ENCODE results near the gene TKTL2.
A peak's percentile ranks its signal among the peaks of the same experiment; 100 is the strongest.

TKTL2 gene, protein sequence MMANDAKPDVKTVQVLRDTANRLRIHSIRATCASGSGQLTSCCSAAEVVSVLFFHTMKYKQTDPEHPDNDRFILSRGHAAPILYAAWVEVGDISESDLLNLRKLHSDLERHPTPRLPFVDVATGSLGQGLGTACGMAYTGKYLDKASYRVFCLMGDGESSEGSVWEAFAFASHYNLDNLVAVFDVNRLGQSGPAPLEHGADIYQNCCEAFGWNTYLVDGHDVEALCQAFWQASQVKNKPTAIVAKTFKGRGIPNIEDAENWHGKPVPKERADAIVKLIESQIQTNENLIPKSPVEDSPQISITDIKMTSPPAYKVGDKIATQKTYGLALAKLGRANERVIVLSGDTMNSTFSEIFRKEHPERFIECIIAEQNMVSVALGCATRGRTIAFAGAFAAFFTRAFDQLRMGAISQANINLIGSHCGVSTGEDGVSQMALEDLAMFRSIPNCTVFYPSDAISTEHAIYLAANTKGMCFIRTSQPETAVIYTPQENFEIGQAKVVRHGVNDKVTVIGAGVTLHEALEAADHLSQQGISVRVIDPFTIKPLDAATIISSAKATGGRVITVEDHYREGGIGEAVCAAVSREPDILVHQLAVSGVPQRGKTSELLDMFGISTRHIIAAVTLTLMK

DNA sequence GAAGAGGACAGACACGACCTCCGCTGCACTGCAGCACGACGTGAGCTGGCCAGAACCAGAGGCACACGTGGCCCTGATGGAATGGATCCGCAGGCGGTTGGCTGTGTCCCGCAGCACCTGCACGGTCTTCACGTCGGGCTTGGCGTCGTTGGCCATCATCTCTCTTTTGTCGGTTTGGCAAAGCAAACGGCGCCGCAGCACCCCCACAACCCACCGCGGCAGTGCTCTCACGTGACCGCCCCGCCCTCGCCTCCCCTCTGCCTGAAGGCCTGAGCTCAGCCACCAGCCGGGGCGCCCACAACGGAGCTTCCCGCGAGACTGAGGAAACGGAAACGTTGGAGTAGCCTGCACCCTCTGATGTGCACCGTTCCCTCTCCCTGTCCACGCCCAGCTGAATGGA is at the start of gene TKTL2:
TSS of gene TKTL2 (minus strand) at position 179 of the 400 bp plus-strand sequence. CDS start at position 159, 20 bp downstream.
- DNase-seq (ENCODE audit: low read depth, low spot score): no peak

DNA sequence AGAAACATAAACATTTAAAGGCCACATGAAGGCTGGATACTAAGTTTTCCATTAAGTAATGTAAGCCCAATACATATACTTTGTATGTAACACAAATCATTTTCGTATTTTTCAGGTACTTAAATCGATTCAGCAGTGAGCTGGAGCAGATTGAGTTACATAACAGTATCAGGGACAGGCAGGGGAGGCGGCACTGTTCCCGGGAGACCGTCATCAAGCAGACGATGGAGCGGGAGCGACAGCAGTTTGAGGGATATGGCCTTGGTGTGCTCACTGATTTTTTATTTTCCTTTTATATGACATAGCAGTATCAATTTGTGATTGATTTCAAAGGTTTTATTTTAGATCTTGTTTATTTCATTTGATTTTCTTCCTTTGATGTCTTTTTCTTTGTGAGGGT is 41.6 kb upstream of the TKTL2 start:
- no peak for DNase-seq (ENCODE audit: low read depth, low spot score)

DNA sequence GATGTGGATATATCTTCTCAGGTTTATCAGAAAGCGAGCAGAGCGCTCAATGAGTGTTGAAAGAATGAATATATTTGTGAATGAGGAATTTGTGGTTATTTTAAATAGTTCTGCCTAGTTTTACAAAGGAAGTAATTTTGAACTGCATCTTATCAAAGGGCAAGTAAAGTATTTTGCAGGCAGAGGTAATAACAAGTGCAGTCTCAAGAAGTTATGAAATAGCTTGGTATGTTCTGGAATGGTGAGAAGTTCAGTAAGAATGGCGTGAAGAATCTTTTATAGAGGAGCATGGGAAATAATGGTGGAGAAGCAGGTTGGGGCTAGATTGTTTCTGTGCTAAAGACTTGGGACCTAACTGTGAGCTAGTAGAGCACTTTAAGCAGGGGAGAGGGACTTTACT is 31.8 kb upstream of the TKTL2 start:
- no peak for DNase-seq (ENCODE audit: low read depth, low spot score)

DNA sequence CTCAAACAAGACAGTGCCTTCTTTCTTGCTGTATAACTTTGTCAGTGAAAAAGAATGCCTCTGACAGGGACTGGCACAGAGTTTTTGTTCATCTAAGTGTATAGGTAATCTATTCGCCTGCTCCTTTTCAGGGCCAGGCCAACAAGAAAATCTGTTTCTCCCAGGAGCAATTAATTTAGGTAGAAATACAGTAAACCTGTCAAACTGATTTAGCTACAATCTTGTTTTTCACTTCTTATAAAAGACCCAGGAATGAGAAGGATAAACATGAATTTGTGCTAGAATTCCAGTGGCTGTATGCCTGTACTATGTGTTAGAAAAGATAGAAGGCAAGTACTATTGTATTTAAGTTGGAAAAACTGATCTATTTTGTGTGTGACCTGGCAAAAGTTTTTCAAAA is 27.0 kb upstream of the TKTL2 start:
- no peak for DNase-seq (ENCODE audit: low read depth, low spot score)

DNA sequence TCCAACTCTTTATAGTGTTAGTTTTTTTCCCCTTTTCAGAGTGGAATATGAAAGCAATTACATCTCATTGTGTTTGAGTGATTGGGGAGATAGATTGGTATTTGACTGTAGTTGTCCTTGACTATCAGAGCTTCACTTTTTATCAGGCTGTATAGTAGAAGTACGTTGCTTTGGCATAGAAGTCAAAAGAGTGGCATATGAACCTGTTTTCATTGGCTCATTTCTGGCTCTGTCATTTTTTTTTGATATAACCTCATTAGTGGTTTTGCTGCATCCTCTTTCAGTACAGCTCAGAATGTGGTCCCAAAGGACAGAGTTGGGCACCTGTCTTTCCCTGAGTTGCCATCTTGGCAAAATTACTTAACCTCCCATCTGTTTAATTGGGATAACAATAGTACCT is 22.3 kb upstream of the TKTL2 start:
- no peak for DNase-seq (ENCODE audit: low read depth, low spot score)

DNA sequence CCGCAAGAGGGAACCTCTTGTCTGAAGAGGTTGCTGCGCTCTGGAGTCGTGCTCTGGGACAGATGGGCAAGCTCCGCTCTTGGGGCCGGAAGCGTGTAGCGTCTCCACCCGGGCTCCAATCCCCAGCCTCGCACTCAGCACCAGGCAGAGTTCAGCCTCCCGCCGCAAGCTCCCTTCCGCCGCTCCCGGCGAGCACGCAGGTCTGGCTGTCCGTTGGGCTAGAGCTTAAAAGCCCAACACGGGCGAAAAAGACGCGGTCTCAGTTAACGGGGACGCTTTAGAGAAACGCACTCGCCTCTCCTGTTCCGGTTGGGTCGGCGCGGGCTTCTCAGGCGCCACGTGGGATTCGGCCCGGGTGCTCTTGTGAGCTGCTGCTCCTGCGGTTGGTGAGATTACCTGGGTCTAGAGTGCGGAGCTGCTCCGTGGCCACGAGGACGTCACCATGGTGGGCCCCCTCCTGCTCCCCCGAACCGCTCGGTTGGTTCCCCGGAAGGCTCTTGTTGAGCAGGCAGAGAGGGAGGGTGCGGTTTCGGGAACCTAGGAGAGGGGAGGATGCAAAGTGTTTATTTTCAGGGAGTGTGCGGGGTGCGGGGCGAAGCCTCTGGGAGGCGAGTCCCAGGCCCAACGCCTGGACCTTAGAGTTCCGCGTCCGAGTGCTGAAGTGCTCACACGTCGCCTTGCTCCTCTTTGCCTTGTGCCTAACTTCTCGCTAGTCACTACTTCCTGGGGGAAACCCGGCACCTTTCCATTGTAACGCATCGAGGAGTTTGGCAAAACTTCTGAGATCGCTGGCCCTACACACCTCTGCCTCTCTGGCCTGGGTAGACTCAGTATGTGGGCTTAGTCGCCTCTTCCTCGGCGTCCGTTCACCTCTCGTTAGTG is 21.0 kb upstream of the TKTL2 start, which contains the start of gene TMA16:
TSS of gene TMA16 (plus strand) at position 331 of the 882 bp plus-strand sequence. CDS start at position 443, 112 bp downstream.
- peak; percentile 83 for DNase-seq (ENCODE audit: low read depth, low spot score)

DNA sequence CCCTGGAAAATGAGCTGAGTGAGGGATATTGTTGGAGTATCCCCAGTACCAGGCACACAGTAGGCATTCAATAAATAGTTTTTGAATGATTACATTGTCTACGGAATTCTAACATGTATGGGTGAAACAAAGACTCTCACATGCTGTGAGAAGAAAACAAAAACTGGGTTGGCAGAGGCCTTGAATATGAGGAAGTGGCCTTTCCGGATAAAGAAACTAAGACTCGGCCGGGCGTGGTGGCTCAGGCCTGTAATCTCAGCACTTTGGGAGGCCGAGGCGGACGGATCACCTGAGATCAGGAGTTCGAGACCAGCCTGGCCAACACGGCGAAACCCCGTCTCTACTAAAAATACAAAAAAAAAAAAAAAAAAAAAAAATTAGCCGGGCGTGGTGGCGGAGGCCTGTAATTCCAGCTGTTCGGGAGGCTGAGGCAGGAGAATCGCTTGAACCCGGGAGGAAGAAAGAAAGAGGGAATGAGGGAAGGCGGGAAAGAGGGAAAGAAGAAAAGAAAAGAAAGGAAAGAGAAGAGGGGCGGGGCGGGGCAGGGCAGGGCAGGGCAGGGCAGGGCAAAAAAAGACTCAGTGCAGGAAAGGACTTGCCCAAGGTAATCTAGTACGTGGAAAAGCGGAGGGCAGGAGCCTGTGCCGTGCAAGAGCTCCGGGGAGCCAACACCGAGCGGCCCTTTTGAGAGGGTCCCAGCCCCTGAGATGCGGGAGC is 20.2 kb upstream of the TKTL2 start:
- no peak for DNase-seq (ENCODE audit: low read depth, low spot score)

DNA sequence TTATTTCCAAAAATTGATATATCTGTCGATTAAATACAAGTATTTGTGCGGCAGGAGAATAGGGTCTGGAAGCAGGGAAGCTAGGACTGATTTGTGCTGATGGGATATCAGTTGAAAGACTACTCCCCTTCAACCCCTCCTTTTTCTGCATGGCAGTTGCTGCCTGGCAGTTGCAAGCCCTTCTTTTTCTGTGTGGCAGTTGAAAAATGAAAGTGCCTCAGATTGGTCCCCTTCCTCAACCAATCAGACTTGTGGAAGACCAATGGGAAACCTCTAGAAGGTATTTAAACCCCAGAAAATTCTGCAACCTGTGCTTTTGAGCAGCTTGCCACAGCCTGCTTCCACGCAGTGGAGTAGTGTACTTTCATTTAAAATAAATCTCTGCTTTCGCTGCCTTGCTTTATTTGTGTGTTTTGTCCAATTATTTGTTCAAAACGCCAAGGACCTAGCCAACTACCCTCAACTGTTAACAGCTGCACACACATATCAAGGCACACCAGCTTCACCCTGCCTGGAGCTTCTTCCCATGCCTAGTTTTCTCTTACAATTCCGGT is 19.5 kb upstream of the TKTL2 start:
- no peak for DNase-seq (ENCODE audit: low read depth, low spot score)

DNA sequence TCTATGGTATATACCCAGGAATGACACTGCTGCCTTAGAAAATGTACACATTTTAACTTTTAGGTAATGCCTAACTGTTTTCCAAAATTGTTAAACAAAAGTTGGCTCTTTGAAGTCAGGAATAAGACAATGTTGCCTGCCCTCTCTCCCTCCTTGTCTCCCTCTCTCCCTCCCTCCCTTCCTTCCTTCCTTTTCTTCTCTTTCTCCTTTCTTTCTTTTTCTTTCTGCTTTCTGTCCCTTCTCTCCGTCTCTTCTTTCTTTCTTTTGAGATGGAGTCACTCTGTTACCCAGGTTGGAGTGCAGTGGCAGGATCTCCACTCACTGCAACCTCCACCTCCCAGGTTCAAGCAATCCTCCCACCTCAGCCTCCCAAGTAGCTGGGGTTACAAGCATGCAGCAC is 16.4 kb upstream of the TKTL2 start:
- no peak for DNase-seq (ENCODE audit: low read depth, low spot score)

DNA sequence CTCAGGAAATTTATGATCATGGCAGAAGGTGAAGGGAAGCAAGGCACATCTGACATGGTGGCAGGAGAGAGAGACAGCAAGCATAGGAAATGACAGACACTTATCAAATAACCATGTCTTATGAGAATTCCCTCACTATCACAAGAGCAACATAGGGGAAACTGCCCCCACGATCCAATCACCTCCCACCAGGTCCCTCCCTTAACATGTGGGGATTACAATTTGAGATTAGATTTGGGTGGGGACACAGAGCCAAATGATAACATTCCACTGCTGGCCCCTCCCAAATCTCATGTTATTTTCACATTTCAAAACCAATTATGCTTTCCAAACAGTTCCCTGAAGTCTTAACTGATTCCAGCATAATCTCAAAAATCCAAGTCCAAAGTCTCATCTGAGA is 12.8 kb upstream of the TKTL2 start:
- DNase-seq (ENCODE audit: low read depth, low spot score): no peak

DNA sequence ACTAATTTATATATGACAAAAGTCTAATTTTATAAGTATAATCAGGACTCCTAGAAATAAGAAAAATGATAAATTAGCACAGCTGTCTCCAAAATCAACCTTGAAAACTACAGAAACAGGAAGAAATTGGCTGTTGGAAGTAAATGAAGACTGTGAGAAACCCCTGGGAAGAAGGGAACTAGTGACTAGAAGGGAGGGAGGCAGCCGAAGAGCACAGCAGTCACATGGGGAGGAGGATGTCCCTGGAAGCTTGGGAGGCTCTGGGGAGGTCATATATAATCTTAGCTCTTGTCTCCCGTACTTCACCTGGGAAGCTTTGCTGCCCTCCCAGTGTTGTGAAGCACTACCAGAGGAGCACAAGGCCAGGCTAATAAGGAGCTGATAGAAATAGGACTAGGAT is 12.0 kb upstream of the TKTL2 start:
- no peak for DNase-seq (ENCODE audit: low read depth, low spot score)

DNA sequence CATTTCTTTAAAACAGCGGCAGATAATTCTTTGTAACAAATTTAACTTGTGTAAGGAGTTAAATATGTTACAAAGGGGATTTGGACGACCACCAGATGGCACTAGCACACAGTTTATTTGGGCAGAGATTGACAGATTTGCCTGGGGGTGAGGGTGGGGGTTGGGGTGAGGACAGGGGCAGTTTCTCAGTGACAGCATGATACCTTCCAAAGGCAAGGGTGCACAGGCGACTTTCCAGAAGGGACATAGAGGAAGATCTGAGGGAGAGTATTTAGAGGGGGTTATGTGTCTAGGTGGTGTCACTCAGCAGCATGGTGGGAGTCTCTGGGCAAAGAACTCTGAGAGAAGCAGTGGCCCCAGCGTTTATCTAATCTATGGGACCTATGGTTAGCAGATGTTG is 11.4 kb upstream of the TKTL2 start:
- DNase-seq (ENCODE audit: low read depth, low spot score): no peak

DNA sequence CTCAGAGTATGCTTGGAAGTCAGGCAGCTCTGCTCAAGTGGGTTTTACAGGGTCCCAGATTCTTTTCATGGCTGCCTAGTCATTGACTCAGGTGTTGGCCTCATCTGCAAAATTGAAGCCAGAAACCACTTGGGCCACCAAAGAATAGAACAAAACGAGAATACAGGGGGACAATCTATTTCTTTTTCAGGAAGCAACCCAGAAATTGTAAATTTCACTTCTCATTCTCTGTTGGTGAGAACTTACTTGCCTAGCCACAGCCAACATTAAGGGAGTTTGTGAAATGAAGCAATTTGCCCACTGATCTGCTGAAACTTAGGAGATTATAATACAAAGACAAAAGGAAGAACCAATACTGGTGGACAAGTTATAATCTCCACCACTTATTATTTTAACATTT is 8.6 kb upstream of the TKTL2 start:
- DNase-seq (ENCODE audit: low read depth, low spot score): no peak

DNA sequence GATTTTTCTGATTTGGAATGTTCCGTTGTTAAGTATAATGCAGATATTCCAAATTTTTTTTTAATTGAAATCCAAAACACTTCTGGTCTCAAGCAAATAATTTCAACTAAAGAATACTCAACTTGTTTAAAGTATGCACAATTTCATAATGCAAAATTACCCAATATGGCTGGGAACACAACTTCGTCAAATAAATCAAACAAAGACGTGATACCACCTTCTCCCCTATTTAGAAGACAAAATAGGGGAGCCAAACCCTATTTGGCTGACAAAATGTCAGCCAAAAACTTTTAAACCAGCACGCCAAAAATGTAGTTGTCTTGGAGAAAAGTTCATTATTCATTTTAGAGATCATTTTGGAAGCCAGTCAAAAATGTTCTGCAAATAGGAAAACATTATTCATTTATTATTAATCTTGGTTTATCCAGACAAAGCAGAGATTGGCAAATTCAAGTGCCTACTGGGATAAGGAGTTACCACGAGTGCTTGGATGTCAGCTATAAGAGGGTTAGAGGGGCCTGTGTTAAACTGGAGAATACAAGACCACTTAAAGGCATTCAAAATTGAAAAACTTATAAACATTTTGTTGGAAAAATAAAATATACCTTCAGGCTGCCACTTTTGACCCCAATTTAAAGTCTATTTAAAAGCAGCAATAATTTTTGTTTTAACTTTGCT is 3.3 kb upstream of the TKTL2 start:
- DNase-seq (ENCODE audit: low read depth, low spot score): no peak

DNA sequence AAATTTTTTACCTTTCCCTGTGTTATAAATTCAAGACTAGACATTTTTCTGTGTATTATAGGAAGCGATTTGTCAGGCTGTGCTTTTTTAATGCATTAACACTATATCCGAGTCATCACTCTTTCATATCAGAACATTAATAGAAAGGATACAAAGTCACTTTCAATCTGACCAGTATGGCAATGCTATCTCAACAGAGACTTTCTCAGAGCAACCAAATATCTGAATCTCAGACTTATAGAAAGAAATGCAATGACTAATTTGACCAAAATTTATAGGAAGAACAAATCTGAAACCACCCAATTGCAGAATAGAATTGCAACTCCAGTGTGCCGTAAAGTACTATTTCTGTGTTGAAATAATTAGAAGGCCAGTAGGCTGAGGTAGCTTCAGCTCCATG is 473 bp upstream of the TKTL2 start:
- DNase-seq (ENCODE audit: low read depth, low spot score): no peak

DNA sequence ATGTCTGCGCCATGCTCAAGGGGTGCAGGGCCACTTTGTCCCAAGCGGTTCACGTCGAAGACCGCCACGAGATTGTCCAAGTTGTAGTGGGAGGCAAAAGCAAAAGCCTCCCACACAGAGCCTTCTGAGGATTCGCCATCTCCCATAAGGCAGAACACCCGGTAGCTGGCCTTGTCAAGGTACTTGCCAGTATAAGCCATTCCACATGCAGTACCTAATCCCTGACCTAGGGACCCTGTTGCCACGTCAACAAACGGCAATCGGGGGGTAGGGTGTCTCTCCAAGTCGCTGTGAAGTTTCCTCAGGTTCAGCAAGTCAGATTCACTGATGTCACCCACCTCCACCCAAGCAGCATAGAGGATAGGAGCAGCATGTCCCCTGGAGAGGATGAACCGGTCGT is 424 bp downstream of the TKTL2 start:
- no peak for DNase-seq (ENCODE audit: low read depth, low spot score)

DNA sequence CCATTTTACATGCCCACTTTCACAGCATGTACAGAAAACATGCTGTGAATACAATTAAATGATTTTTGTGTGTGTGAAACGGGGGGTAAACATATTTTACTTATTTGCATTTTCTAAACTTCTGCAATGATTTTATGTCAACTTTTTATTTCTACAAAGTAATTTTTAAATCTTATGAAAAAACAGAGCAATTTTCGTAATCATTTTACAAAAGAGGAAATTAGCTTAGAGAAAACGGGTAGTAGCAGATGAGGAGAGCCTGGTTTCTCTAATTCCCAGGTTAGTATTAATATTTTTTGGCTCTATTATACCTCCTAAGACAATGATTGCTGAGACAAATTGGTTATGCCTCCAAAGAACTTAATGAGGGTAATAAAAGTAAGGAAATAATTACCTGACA is 3.2 kb downstream of the TKTL2 start:
- no peak for DNase-seq (ENCODE audit: low read depth, low spot score)

DNA sequence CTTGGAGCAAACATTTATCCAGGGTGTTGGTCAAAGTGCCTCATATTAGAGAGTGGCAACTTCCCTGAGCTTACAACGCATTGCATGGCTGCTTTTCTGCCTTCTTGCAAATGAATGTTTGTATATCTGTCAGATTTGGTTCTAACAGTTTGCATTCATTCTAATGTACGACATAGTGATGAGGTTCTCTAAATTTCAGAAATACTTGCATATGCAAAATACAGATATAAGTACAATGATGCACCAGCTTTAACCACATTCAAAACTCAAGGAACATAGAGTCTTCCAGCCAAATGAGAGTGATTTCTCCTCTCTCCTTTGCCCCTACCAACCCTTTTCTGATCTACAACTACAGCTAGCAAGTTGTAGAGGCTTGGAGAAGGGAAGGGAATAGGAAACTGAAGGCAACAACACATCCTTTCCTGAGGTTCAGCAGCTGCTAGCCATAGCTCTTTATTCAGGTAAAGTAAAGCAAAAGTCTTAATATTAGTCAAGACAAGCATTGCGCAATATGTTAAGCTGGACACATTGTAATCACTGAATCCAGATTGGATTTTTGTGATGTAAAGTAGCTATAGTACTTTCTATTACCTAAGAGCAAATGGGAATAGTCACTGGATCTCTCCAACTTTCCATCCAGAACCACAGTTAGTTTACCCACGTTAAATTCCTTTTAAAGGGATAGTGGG is 6.3 kb downstream of the TKTL2 start:
- DNase-seq (ENCODE audit: low read depth, low spot score): no peak

DNA sequence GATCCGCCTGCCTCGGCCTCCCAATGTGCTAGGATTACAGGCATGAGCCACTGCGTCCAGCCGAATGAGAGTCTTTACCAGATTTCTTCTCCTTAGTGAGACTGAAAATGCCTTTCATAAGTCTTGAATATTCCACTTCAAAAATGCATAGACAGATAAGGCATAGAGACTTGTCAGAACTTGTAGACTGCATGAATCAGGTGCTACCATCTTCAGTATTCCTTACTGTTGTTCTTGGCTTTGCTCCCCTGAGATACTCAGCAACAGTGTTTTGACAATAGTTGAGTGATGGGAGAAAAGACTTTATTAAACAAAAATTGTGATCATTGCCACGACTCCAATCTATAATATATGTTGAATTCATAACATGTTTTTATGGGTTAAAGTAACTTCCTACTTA is 11.0 kb downstream of the TKTL2 start:
- DNase-seq (ENCODE audit: low read depth, low spot score): no peak

DNA sequence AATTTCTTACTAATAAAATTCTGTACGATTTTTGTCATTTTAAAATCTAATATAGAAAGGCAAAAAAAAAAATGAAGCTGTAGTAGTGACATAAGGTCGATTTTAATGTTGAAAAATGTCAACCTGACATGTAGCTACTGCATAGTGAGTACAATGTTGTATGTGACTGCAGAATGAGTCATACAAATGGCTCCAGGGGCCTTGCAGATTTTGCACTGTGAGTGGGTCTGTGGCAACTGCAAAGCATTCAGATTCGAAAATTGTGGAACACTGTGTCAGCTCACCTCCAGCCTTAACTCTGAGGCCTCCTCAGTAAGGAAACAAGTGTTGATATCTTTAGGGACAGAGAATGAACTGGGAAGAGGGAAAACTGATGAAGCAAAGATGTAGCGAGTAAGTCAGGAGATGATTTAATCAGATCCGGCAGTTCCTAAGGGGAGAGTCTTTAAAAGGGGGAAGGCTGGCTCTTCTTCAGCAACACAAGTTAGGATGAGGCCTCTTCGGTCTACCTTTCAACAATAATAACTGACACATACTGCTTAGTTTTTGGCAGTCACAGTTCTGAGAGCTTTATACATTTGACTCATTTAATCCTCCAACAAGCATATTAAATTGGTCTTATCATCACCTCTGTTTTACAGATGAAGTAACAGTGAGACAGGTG is 24.9 kb downstream of the TKTL2 start:
- DNase-seq (ENCODE audit: low read depth, low spot score): no peak
